Fibroblast of lung (primary cell): ENCODE measurements around the gene KLK3. TPM values are rescaled to one million over a fixed set of nuclear protein-coding genes. Genes with fewer than 3 reads are reported as not detected.

Experiments
- DNase-seq, 2 donors: peaks; one replicate each; pipeline versions ENCODE4 v3.0.0 to v3.0.0-alpha.2; 2010; ENCODE audit warnings: low read depth in 2 of 2
- H2AFZ ChIP-seq: 2 replicates; pipeline ENCODE4 v1.5.1; 2012; ENCODE audit warnings: low read length, control low read depth, inconsistent platforms
- H3K27ac ChIP-seq: 2 replicates; pipeline ENCODE4 v1.5.1; 2011; ENCODE audit warnings: low read length, control low read depth; ENCODE audit not compliant: insufficient read depth
- H3K27me3 ChIP-seq: 2 replicates; pipeline ENCODE4 v1.5.1; 2011; ENCODE audit warnings: mild to moderate bottlenecking, low read length; ENCODE audit not compliant: control insufficient read depth, insufficient read depth
- H3K36me3 ChIP-seq: 2 replicates; pipeline ENCODE4 v1.5.1; 2011; ENCODE audit warnings: low read length; ENCODE audit not compliant: control insufficient read depth, insufficient read depth
- H3K4me1 ChIP-seq: 2 replicates; pipeline ENCODE4 v1.5.1; 2011; ENCODE audit warnings: low read length; ENCODE audit not compliant: control insufficient read depth, insufficient read depth; ENCODE audit errors: extremely low read depth
- H3K4me2 ChIP-seq: 2 replicates; pipeline ENCODE4 v1.5.1; 2011; ENCODE audit warnings: low read length, control low read depth; ENCODE audit not compliant: insufficient read depth; ENCODE audit errors: extremely low read depth
- H3K4me3 ChIP-seq, 4 experiments: fragments of 200-600 bp in 1 of 4; sonication (generic) in 1 of 4; replicated peaks in 1 of 4; 2 replicates each; pipeline ENCODE4 v1.5.1; 2011 to 2016; ENCODE audit warnings: low read length in 4 of 4, low read depth in 3 of 4, mild to moderate bottlenecking in 3 of 4, control low read depth in 2 of 4, inconsistent platforms in 1 of 4, mixed read lengths in 1 of 4; ENCODE audit not compliant: insufficient read depth in 1 of 4; ENCODE audit errors: control extremely low read depth in 1 of 4
- H3K79me2 ChIP-seq: 2 replicates; pipeline ENCODE4 v1.5.1; 2012; ENCODE audit warnings: mild to moderate bottlenecking, low read length, inconsistent platforms; ENCODE audit not compliant: control insufficient read depth, insufficient read depth
- H3K9ac ChIP-seq: 2 replicates; pipeline ENCODE4 v1.5.1; 2011; ENCODE audit warnings: mild to moderate bottlenecking, low read length, control low read depth; ENCODE audit not compliant: insufficient read depth
- H3K9me3 ChIP-seq: 2 replicates; pipeline ENCODE4 v1.5.1; 2012; ENCODE audit warnings: low read depth, low read length; ENCODE audit not compliant: control insufficient read depth, insufficient read depth
- H4K20me1 ChIP-seq: 2 replicates; pipeline ENCODE4 v1.5.1; 2011; ENCODE audit warnings: low read length; ENCODE audit not compliant: control insufficient read depth, insufficient read depth; ENCODE audit errors: extremely low read depth
- CTCF ChIP-seq, 2 donors: IDR thresholded peaks in 1 of 2; conservative IDR thresholded peaks in 1 of 2; 1 replicate in 1 of 2; 2 replicates in 1 of 2; pipeline ENCODE4 v1.5.1; 2011 to 2012; ENCODE audit warnings: low read length in 2 of 2, control low read depth in 1 of 2, inconsistent platforms in 1 of 2, low read depth in 1 of 2, mild to moderate bottlenecking in 1 of 2
- EZH2 ChIP-seq: IDR thresholded peaks from 2 replicates; pipeline ENCODE4 v1.5.1; 2012; ENCODE audit warnings: low read length, control low read depth, mild to moderate bottlenecking; ENCODE audit errors: missing control alignments
- polyA plus RNA-seq, 2 donors: library from polyadenylated mRNA; depleted of rRNA in 1 of 2; stranded (reverse) in 1 of 2; unstranded in 1 of 2; fragments of >200 nt; gene quantifications; 2 replicates each; pipeline ENCODE4 v1.2.1, GENCODE V29; 2011 to 2012; ENCODE audit warnings: missing spikeins in 1 of 2
- total RNA-seq: library from RNA; depleted of rRNA; stranded (reverse); fragments of >200 nt; gene quantifications from 2 replicates; pipeline ENCODE4 v1.2.1, GENCODE V29; 2014

Gene KLK3
- total and polyA plus RNA-seq, 2 donors (not counting 1 experiment from before 2014, with no cell fraction given): not detected

- H4K20me1 ChIP-seq: no peaks in the 10 kb centered on the region
- H3K27me3 ChIP-seq: peaks cover 16% of the 10 kb centered on the region
- no peak overlapping the region for H3K4me2 ChIP-seq
- no peaks in the 10 kb centered on the region for H3K9me3 ChIP-seq
- H2AFZ ChIP-seq: no peak overlapping the region
- no peaks in the 10 kb centered on the region for H3K36me3 ChIP-seq
- no peak overlapping the region for H3K4me3 ChIP-seq
- DNase-seq: no peak
- H3K79me2 ChIP-seq: no peaks in the 10 kb centered on the region
- no peak overlapping the region for H3K9ac ChIP-seq
- no peak overlapping the region for H3K27ac ChIP-seq
- TF ChIP-seq CTCF (conservative IDR thresholded peaks at IDR 0.05 in 1 of 2, IDR thresholded peaks at IDR 0.05 in 1 of 2; ENCODE audit: low read depth in 1 of 2, low read length in 2 of 2) (no peak), EZH2 (no peak)
- H3K4me1 ChIP-seq: no peaks in the 10 kb centered on the region
These were observed 33.1 kb upstream of the KLK3 start for GRCh38 chr19:50821622-50822021.

GRCh38 chr19:50822661-50823208 is 32.0 kb upstream of the KLK3 start:
- H3K79me2 ChIP-seq: no peaks in the 10 kb centered on the region
- peaks cover 16% of the 10 kb centered on the region for H3K27me3 ChIP-seq
- H3K36me3 ChIP-seq: no peaks in the 10 kb centered on the region
- no peak for TF ChIP-seq EZH2
- TF ChIP-seq CTCF (conservative IDR thresholded peaks at IDR 0.05 in 1 of 2, IDR thresholded peaks at IDR 0.05 in 1 of 2; ENCODE audit: low read depth in 1 of 2, low read length in 2 of 2): no peak
- H3K4me1 ChIP-seq: no peaks in the 10 kb centered on the region
- H3K4me3 ChIP-seq: no peak overlapping the region
- H3K4me2 ChIP-seq: no peak overlapping the region
- DNase-seq: no peak
- H3K9ac ChIP-seq: no peak overlapping the region
- no peaks in the 10 kb centered on the region for H3K9me3 ChIP-seq
- H3K27ac ChIP-seq: no peak overlapping the region
- H2AFZ ChIP-seq: no peak overlapping the region
- no peaks in the 10 kb centered on the region for H4K20me1 ChIP-seq

GRCh38 chr19:50823389-50824042 is 31.2 kb upstream of the KLK3 start, which contains the start of gene KLK1:
Gene KLK1 (minus strand): TSS chr19:50823787. CDS start chr19:50823748, 39 bp downstream.
- Histone ChIP-seq H3K27ac (no peak within 1 kb of the TSS), H3K79me2 (no peaks in the 10 kb centered on the region), H3K27me3 (peaks cover 16% of the 10 kb centered on the region), H3K4me3 (no peak within 1 kb of the TSS), H4K20me1 (no peaks in the 10 kb centered on the region), H3K9ac (no peak within 1 kb of the TSS), H2AFZ (no peak within 1 kb of the TSS), H3K4me2 (no peak within 1 kb of the TSS), H3K4me1 (no peaks in the 10 kb centered on the region), H3K9me3 (no peaks in the 10 kb centered on the region), H3K36me3 (no peaks in the 10 kb centered on the region)
- TF ChIP-seq CTCF (conservative IDR thresholded peaks at IDR 0.05 in 1 of 2, IDR thresholded peaks at IDR 0.05 in 1 of 2; ENCODE audit: low read depth in 1 of 2, low read length in 2 of 2): no peak
- no peak for TF ChIP-seq EZH2
- DNase-seq: no peak
